GM21447 (cell line): ENCODE measurements around the gene CCNJL.
"Not testable (repeated sequence)": the region's sequence is repeated elsewhere in the genome, so short reads cannot be mapped to it uniquely, and the experiment has no call there.

Experiments used
- ATAC-seq: cut with Tn5 transposase; IDR thresholded peaks from one replicate; pipeline ENCODE4 v1.9.1; 2021; ENCODE audit not compliant: unreplicated experiment

The CCNJL gene

GRCh38 chr5:160262151-160263074 lies 50.0 kb downstream of the CCNJL start:
- no peak for ATAC-seq

- ATAC-seq: peak; percentile 50
Measured at GRCh38 chr5:160260881-160261815, 51.2 kb downstream of the CCNJL start.

- no peak for ATAC-seq
Measured at GRCh38 chr5:160260006-160260775, 52.2 kb downstream of the CCNJL start.

- no peak for ATAC-seq
Measured at GRCh38 chr5:160259341-160259740, 53.0 kb downstream of the CCNJL start.

GRCh38 chr5:160254706-160255105 lies 57.7 kb downstream of the CCNJL start:
- ATAC-seq: no peak

GRCh38 chr5:160253441-160253840 lies 58.9 kb downstream of the CCNJL start:
- no peak for ATAC-seq

- no peak for ATAC-seq
Measured at GRCh38 chr5:160252916-160253315, 59.4 kb downstream of the CCNJL start.

GRCh38 chr5:160251406-160252155 lies 60.8 kb downstream of the CCNJL start:
- no peak for ATAC-seq

GRCh38 chr5:160250826-160251225 lies 61.5 kb downstream of the CCNJL start:
- no peak for ATAC-seq

GRCh38 chr5:160250226-160250625 lies 62.1 kb downstream of the CCNJL start:
- ATAC-seq: no peak

- ATAC-seq: not testable (repeated sequence)
Measured at GRCh38 chr5:160249570-160249969, 62.8 kb downstream of the CCNJL start.

GRCh38 chr5:160245506-160246086 lies 66.8 kb downstream of the CCNJL start:
- ATAC-seq: no peak

- ATAC-seq: no peak
Measured at GRCh38 chr5:160242145-160242544, 70.2 kb downstream of the CCNJL start.

- no peak for ATAC-seq
Measured at GRCh38 chr5:160240350-160240749, 72.0 kb downstream of the CCNJL start.

GRCh38 chr5:160237571-160238093 lies 74.7 kb downstream of the CCNJL start:
- ATAC-seq: no peak

GRCh38 chr5:160235731-160236130 lies 76.6 kb downstream of the CCNJL start:
- no peak for ATAC-seq

- no peak for ATAC-seq
Measured at GRCh38 chr5:160233215-160233614, 79.1 kb downstream of the CCNJL start.

GRCh38 chr5:160231783-160232342 lies 80.5 kb downstream of the CCNJL start:
- ATAC-seq: no peak
